H1 (cell line): ENCODE data around the gene UBASH3A. TPM values are rescaled to one million over a fixed set of nuclear protein-coding genes. Genes with fewer than 3 reads are reported as not detected.

Experiments
- CTCF ChIA-PET: fragments of 300-600 bp; sonication (Branson Sonifier 250); formaldehyde crosslinking; loops from one replicate; lab custom pipeline; 2021; ENCODE audit not compliant: partially characterized antibody; lab: Charles Lee
- POLR2A ChIA-PET: fragments of 300-600 bp; sonication (Branson Sonifier 250); formaldehyde crosslinking; loops from one replicate; lab custom pipeline; 2021; ENCODE audit warnings: inconsistent platforms; ENCODE audit not compliant: partially characterized antibody; lab: Charles Lee
- DNase-seq, 2 experiments: peaks; one replicate each; pipeline versions ENCODE4 v3.0.0 to v3.0.0-alpha.2; 2010 to 2022; ENCODE audit warnings: low spot score in 2 of 2, low read depth in 1 of 2, mixed read lengths in 1 of 2
- FAIRE-seq: peaks from 2 replicates; lab custom pipeline; 2011; peaks lifted over from hg19 to GRCh38; lab: Jason Lieb, UNC
- H2AFZ ChIP-seq: 2 replicates; pipeline ENCODE4 v1.8.1; 2012; ENCODE audit warnings: low read length, inconsistent platforms
- H2AK5ac ChIP-seq: 2 replicates; pipeline ENCODE4 v1.6.1; 2013; ENCODE audit warnings: low read depth, low read length
- H2BK120ac ChIP-seq: replicated peaks from 2 replicates; pipeline ENCODE3; 2013; ENCODE audit warnings: low read depth, low read length, inconsistent platforms
- H2BK12ac ChIP-seq: 2 replicates; pipeline ENCODE4 v1.6.1; 2013; ENCODE audit warnings: low read depth, low read length
- H2BK15ac ChIP-seq: 2 replicates; pipeline ENCODE4 v1.6.1; 2013; ENCODE audit warnings: low read length
- H2BK20ac ChIP-seq: 2 replicates; pipeline ENCODE4 v1.6.1; 2013; ENCODE audit warnings: low read length
- H2BK5ac ChIP-seq: 2 replicates; pipeline ENCODE4 v1.6.1; 2013; ENCODE audit warnings: low read depth, low read length
- H3K14ac ChIP-seq: 2 replicates; pipeline ENCODE4 v1.6.1; 2013; ENCODE audit warnings: inconsistent platforms; ENCODE audit not compliant: insufficient read length
- H3K18ac ChIP-seq: 2 replicates; pipeline ENCODE4 v1.6.1; 2013; ENCODE audit warnings: low read length; ENCODE audit errors: extremely low read depth
- H3K23ac ChIP-seq: 2 replicates; pipeline ENCODE4 v1.6.1; 2013; ENCODE audit warnings: inconsistent platforms; ENCODE audit not compliant: insufficient read length
- H3K23me2 ChIP-seq: 2 replicates; pipeline ENCODE4 v1.6.1; 2013; ENCODE audit warnings: low read depth, low read length
- H3K27ac ChIP-seq: 2 replicates; pipeline ENCODE4 v1.6.1; 2011; ENCODE audit warnings: low read depth, low read length, inconsistent platforms
- H3K27me3 ChIP-seq, 4 experiments: replicated peaks in 1 of 4; 1 replicate in 1 of 4; 2 replicates in 3 of 4; pipeline versions ENCODE4 v1.6.1 to v1.8.1; 2011 to 2013; ENCODE audit warnings: low read length in 3 of 4, mild to moderate bottlenecking in 3 of 4, inconsistent platforms in 2 of 4, mixed read lengths in 2 of 4, moderate library complexity in 1 of 4; ENCODE audit not compliant: control insufficient read depth in 3 of 4, insufficient read depth in 3 of 4; ENCODE audit errors: extremely low read depth in 1 of 4
- H3K36me3 ChIP-seq, 4 experiments: 2 replicates each; pipeline versions ENCODE4 v1.6.1 to v1.8.1; 2011 to 2013; ENCODE audit warnings: mild to moderate bottlenecking in 4 of 4, low read length in 3 of 4, moderate library complexity in 2 of 4, control low read depth in 1 of 4, inconsistent platforms in 1 of 4; ENCODE audit not compliant: insufficient read depth in 4 of 4, control insufficient read depth in 2 of 4
- H3K4ac ChIP-seq: replicated peaks from 2 replicates; pipeline ENCODE3; 2013; ENCODE audit warnings: low read length, low read depth, mixed read lengths, inconsistent platforms; ENCODE audit not compliant: insufficient read length
- H3K4me1 ChIP-seq, 4 experiments: replicated peaks in 1 of 4; 1 replicate in 1 of 4; 2 replicates in 3 of 4; pipeline versions ENCODE4 v1.6.1 to v1.8.1; 2011 to 2013; ENCODE audit warnings: low read length in 3 of 4, inconsistent platforms in 2 of 4, mixed read lengths in 1 of 4; ENCODE audit not compliant: insufficient read depth in 4 of 4, control insufficient read depth in 3 of 4
- H3K4me2 ChIP-seq, 2 experiments: 2 replicates each; pipeline versions ENCODE4 v1.6.1 to v1.8.1; 2011 to 2013; ENCODE audit warnings: low read depth in 2 of 2, low read length in 2 of 2, control low read depth in 1 of 2, inconsistent platforms in 1 of 2, mild to moderate bottlenecking in 1 of 2; ENCODE audit not compliant: insufficient read depth in 1 of 2
- H3K4me3 ChIP-seq, 4 experiments: fragments of 200-600, 300-600 bp in 1 of 4; sonication (generic), shearing (Covaris generic), sonication (Bioruptor Twin) in 1 of 4; 2 replicates each; pipeline versions ENCODE4 v1.5.1 to v1.8.1; 2011 to 2016; ENCODE audit warnings: low read length in 4 of 4, low read depth in 3 of 4, control low read depth in 2 of 4, inconsistent platforms in 2 of 4, mild to moderate bottlenecking in 2 of 4, mixed read lengths in 1 of 4, moderate library complexity in 1 of 4; ENCODE audit not compliant: insufficient read depth in 2 of 4; ENCODE audit errors: extremely low read depth in 1 of 4
- H3K56ac ChIP-seq: replicated peaks from 2 replicates; pipeline ENCODE3; 2013; ENCODE audit warnings: low read depth, mild to moderate bottlenecking, mixed read lengths, low read length, inconsistent platforms; ENCODE audit not compliant: insufficient read length
- H3K79me1 ChIP-seq: 2 replicates; pipeline ENCODE4 v1.6.1; 2013; ENCODE audit warnings: low read depth, low read length, control low read depth
- H3K79me2 ChIP-seq, 2 experiments: 2 replicates each; pipeline versions ENCODE4 v1.6.1 to v1.8.1; 2012 to 2013; ENCODE audit warnings: low read length in 2 of 2, mild to moderate bottlenecking in 2 of 2, inconsistent platforms in 1 of 2; ENCODE audit not compliant: insufficient read depth in 2 of 2, control insufficient read depth in 1 of 2
- H3K9ac ChIP-seq, 4 experiments: replicated peaks in 1 of 4; 1 replicate in 1 of 4; 2 replicates in 3 of 4; pipeline versions ENCODE4 v1.6.1 to v1.8.1; 2011 to 2013; ENCODE audit warnings: low read depth in 3 of 4, low read length in 3 of 4, control low read depth in 2 of 4, mild to moderate bottlenecking in 2 of 4, moderate library complexity in 2 of 4, inconsistent platforms in 1 of 4; ENCODE audit errors: extremely low read depth in 1 of 4
- H3K9me3 ChIP-seq, 2 experiments: 2 replicates each; pipeline versions ENCODE4 v1.6.1 to v1.8.1; 2012 to 2013; ENCODE audit warnings: mild to moderate bottlenecking in 2 of 2, moderate library complexity in 2 of 2, control low read depth in 1 of 2, inconsistent platforms in 1 of 2, low read depth in 1 of 2, low read length in 1 of 2, mixed read lengths in 1 of 2; ENCODE audit not compliant: insufficient read depth in 2 of 2
- H4K20me1 ChIP-seq, 2 experiments: replicated peaks in 1 of 2; 2 replicates each; pipeline versions ENCODE3 to v1.8.1; 2011 to 2013; ENCODE audit warnings: inconsistent platforms in 2 of 2, low read length in 2 of 2, mild to moderate bottlenecking in 1 of 2; ENCODE audit not compliant: insufficient read depth in 2 of 2, control insufficient read depth in 1 of 2
- H4K5ac ChIP-seq: 2 replicates; pipeline ENCODE4 v1.6.1; 2013; ENCODE audit warnings: low read length, low read depth, mixed read lengths, inconsistent platforms; ENCODE audit not compliant: insufficient read length
- H4K8ac ChIP-seq: 2 replicates; pipeline ENCODE4 v1.8.0; 2013; ENCODE audit warnings: mild to moderate bottlenecking, moderate library complexity, low read length, inconsistent platforms; ENCODE audit not compliant: insufficient read depth; ENCODE audit errors: extremely low read depth
- H4K91ac ChIP-seq: replicated peaks from 2 replicates; pipeline ENCODE3; 2013; ENCODE audit warnings: low read length, mixed read lengths, inconsistent platforms; ENCODE audit not compliant: insufficient read length
- BCL11A ChIP-seq, 2 experiments: IDR thresholded peaks; one replicate each; pipeline ENCODE4 v1.6.1; 2011; ENCODE audit warnings: low read depth in 2 of 2, low read length in 2 of 2, mild to moderate bottlenecking in 2 of 2
- CEBPB ChIP-seq: IDR thresholded peaks from 2 replicates; pipeline ENCODE4 v1.6.1; 2012; ENCODE audit warnings: low read depth, low read length
- E2F6 ChIP-seq: IDR thresholded peaks from 2 replicates; pipeline ENCODE4 v1.6.1; 2012; ENCODE audit warnings: inconsistent platforms
- HDAC2 ChIP-seq, 2 experiments: fragments of 300-600 bp in 1 of 2; sonication (generic) in 1 of 2; IDR thresholded peaks; 2 replicates each; pipeline ENCODE4 v1.6.1; 2011 to 2012; ENCODE audit warnings: low read depth in 2 of 2, low read length in 2 of 2, mild to moderate bottlenecking in 2 of 2, moderate library complexity in 2 of 2, borderline replicate concordance in 1 of 2, inconsistent platforms in 1 of 2
- PHF8 ChIP-seq: fragments of 200-600 bp; sonication (generic); conservative IDR thresholded peaks from 2 replicates; pipeline ENCODE4 v1.7.1; 2012; ENCODE audit warnings: low read depth, mild to moderate bottlenecking, inconsistent platforms, low read length, moderate library complexity
- POLR2A ChIP-seq, 2 experiments: IDR thresholded peaks; 1 replicate in 1 of 2; 2 replicates in 1 of 2; pipeline ENCODE4 v1.6.1; 2011; ENCODE audit warnings: low read depth in 2 of 2, low read length in 2 of 2, mild to moderate bottlenecking in 2 of 2; ENCODE audit errors: control extremely low read depth in 1 of 2
- POLR2AphosphoS5 ChIP-seq: IDR thresholded peaks from 2 replicates; pipeline ENCODE4 v1.6.1; 2011; ENCODE audit warnings: low read depth, low read length
- SIN3A ChIP-seq, 2 experiments: IDR thresholded peaks in 1 of 2; conservative IDR thresholded peaks in 1 of 2; 2 replicates each; pipeline ENCODE4 v1.6.1; 2011 to 2012; ENCODE audit warnings: low read length in 2 of 2, improper control_type of control experiment in 1 of 2, low read depth in 1 of 2, mild to moderate bottlenecking in 1 of 2
- SIX5 ChIP-seq: IDR thresholded peaks from 2 replicates; pipeline ENCODE4 v1.6.1; 2011; ENCODE audit warnings: mild to moderate bottlenecking, low read depth, low read length
- SUZ12 ChIP-seq: fragments of 200-600 bp; sonication (generic); IDR thresholded peaks from 2 replicates; pipeline ENCODE4 v1.6.1; 2012; ENCODE audit warnings: mild to moderate bottlenecking, inconsistent platforms, low read length, moderate library complexity, mixed read lengths
- TAF1 ChIP-seq: IDR thresholded peaks from 2 replicates; pipeline ENCODE4 v1.6.1; 2011; ENCODE audit warnings: mild to moderate bottlenecking, low read depth, low read length
- TCF12 ChIP-seq: IDR thresholded peaks from 2 replicates; pipeline ENCODE4 v1.6.1; 2011; ENCODE audit warnings: low read depth, mild to moderate bottlenecking, low read length
- TEAD4 ChIP-seq: IDR thresholded peaks from 2 replicates; pipeline ENCODE4 v1.6.1; 2012; ENCODE audit warnings: low read depth, low read length, inconsistent platforms, mixed read lengths
- YY1 ChIP-seq: IDR thresholded peaks from 2 replicates; pipeline ENCODE4 v1.6.1; 2011; ENCODE audit warnings: low read depth, mild to moderate bottlenecking, low read length
- WGBS, 2 experiments: shearing (Covaris generic) in 1 of 2; methylation state at CpG; one replicate each; pipeline versions ENCODE4 v1.1.6 to v1.1.7; 2013 to 2015; ENCODE audit warnings: low lambda C conversion rate in 2 of 2, mixed read lengths in 2 of 2, inconsistent platforms in 1 of 2, low coverage in 1 of 2, missing lambda C conversion rate in 1 of 2; ENCODE audit not compliant: insufficient replicate concordance in 2 of 2, insufficient coverage in 1 of 2, insufficient read length in 1 of 2; ENCODE audit errors: extremely low coverage in 1 of 2, missing lambda C conversion rate in 1 of 2; 5-methylcytosine and 5-hydroxymethylcytosine counted together
- polyA plus RNA-seq, 7 experiments: library from polyadenylated mRNA; depleted of rRNA in 3 of 7; stranded (reverse) in 5 of 7; unstranded in 2 of 7; fragments of >200 nt in 5 of 7; fragments of 200-250 nt in 2 of 7; gene quantifications; 1 replicate in 5 of 7; 2 replicates in 1 of 7; 4 replicates in 1 of 7; pipeline versions ENCODE4 v1.2.1 to v1.2.3, GENCODE V29; 2011 to 2013; ENCODE audit warnings: missing spikeins in 2 of 7, mixed read lengths in 2 of 7
- total RNA-seq: library from RNA; stranded (reverse); fragmentation: NEBNext Ultra II Directional; extraction: Animal tissue kit (Norgen Biotek cat#: 25700); gene quantifications from 2 replicates; pipeline ENCODE4 v1.2.1, GENCODE V29; 2021

The UBASH3A gene
- total and polyA plus RNA-seq, 2 of the 8 experiments (the other 6 are each of a cell fraction or from before 2014, with no cell fraction given): not detected

- Histone ChIP-seq H2AK5ac (no peak overlapping the region), H3K79me2 (no peaks in the 10 kb centered on the region), H4K8ac (no peak overlapping the region), H3K9me3 (no peaks in the 10 kb centered on the region), H3K4me3 (no peak overlapping the region), H3K4ac (no peak overlapping the region), H3K27me3 (no peaks in the 10 kb centered on the region), H2BK20ac (no peak overlapping the region), H2AFZ (no peak overlapping the region), H2BK12ac (no peak overlapping the region), H3K79me1 (no peaks in the 10 kb centered on the region), H3K4me2 (no peak overlapping the region), H2BK120ac (no peak overlapping the region), H3K4me1 (peaks cover 0 to 3% (median 1%) of the 10 kb centered on the region in 4 experiments; a peak in 4 of 7 replicates), H3K18ac (no peak overlapping the region), H3K27ac (no peak overlapping the region), H3K36me3 (no peaks in the 10 kb centered on the region), H3K23me2 (peaks cover 6% of the 10 kb centered on the region), H3K56ac (no peak overlapping the region), H3K9ac (no peak overlapping the region), H2BK5ac (no peak overlapping the region), H4K5ac (no peak overlapping the region), H4K20me1 (peaks cover 0 to 3% of the 10 kb centered on the region in 2 experiments), H4K91ac (no peak overlapping the region), H3K14ac (no peak overlapping the region), H3K23ac (no peak overlapping the region), H2BK15ac (no peak overlapping the region)
- ChIA-PET POLR2A (interaction anchor here (0.9 to 1.1 kb wide), 2 partner anchors 21 to 36 kb away, joined by 3 read pairs; no protein-coding TSS in a partner anchor), CTCF (interaction anchor here (1.6 to 4.2 kb wide), 3 partner anchors 35 to 103 kb away, joined by 5 to 19 read pairs (median 7); no protein-coding TSS in a partner anchor)
- FAIRE-seq (no peak), DNase-seq (no peak)
- 92% methylated on average over 14 of the region's 14 CpGs; no CpG with 5 or more reads in 1 of the 2 experiments for WGBS, 2 experiments
- TF ChIP-seq SIX5: no peak
- TF ChIP-seq BCL11A (IDR thresholded peaks at IDR 0.05; ENCODE audit: low read depth in 2 of 2, low read length in 2 of 2): no peak
- no peak for TF ChIP-seq TEAD4
- no peak for TF ChIP-seq SIN3A (conservative IDR thresholded peaks at IDR 0.05 in 1 of 2, IDR thresholded peaks at IDR 0.05 in 1 of 2; ENCODE audit: low read depth in 1 of 2, low read length in 2 of 2)
- no peak for TF ChIP-seq CEBPB
- TF ChIP-seq TAF1: no peak
- no peak for TF ChIP-seq TCF12
- no peak for TF ChIP-seq PHF8
- no peak for TF ChIP-seq HDAC2 (IDR thresholded peaks at IDR 0.05; ENCODE audit: borderline replicate concordance in 1 of 2, low read depth in 2 of 2, low read length in 2 of 2)
- no peak for TF ChIP-seq YY1
- TF ChIP-seq POLR2A (IDR thresholded peaks at IDR 0.05; ENCODE audit: control extremely low read depth in 1 of 2, low read depth in 2 of 2, low read length in 2 of 2): no peak
- TF ChIP-seq E2F6: no peak
- TF ChIP-seq POLR2AphosphoS5: no peak
- no peak for TF ChIP-seq SUZ12
These were observed 9.4 kb downstream of the UBASH3A start for GRCh38 chr21:42413093-42413492.
